ENCODE data around the gene RIMS1.
A peak's percentile ranks its signal among the peaks of the same experiment; 100 is the strongest.

The RIMS1 gene

GRCh38 chr6:72031471-72031870, 145.1 kb downstream of the RIMS1 start:
- no peak overlapping the region for H3K4me3 ChIP-seq (ENCODE audit: low read length)
- TF ChIP-seq CTCF (conservative IDR thresholded peaks at IDR 0.05; ENCODE audit: low read length), result no peak
- peak; percentile 74 for DNase-seq (ENCODE audit: low read depth)

- DNase-seq (ENCODE audit: low read depth), result peak; percentile 79
- H3K4me3 ChIP-seq (ENCODE audit: low read length), result no peak overlapping the region
Observed at GRCh38 chr6:72032086-72032485, 145.7 kb downstream of the RIMS1 start.

GRCh38 chr6:72035486-72035885, 149.1 kb downstream of the RIMS1 start:
- no peak for TF ChIP-seq CTCF (conservative IDR thresholded peaks at IDR 0.05; ENCODE audit: low read length)
- no peak overlapping the region for H3K4me3 ChIP-seq (ENCODE audit: low read length)
- peak; percentile 52 for DNase-seq (ENCODE audit: low read depth)

More at GRCh38 chr6:72032086-72032485, 145.7 kb downstream of the RIMS1 start:
- no peak for TF ChIP-seq CTCF (conservative IDR thresholded peaks at IDR 0.05; ENCODE audit: low read length)

- no peak for TF ChIP-seq CTCF (conservative IDR thresholded peaks at IDR 0.05; ENCODE audit: low read length)
- DNase-seq (ENCODE audit: low read depth), result peak; percentile 4
- no peak overlapping the region for H3K4me3 ChIP-seq (ENCODE audit: low read length)
Observed at GRCh38 chr6:72035966-72036365, 149.6 kb downstream of the RIMS1 start.

- DNase-seq (ENCODE audit: low read depth), result no peak
- no peak for TF ChIP-seq CTCF (conservative IDR thresholded peaks at IDR 0.05; ENCODE audit: low read length)
- H3K4me3 ChIP-seq (ENCODE audit: low read length), result no peak overlapping the region
Observed at GRCh38 chr6:72037006-72037405, 150.7 kb downstream of the RIMS1 start.

- TF ChIP-seq CTCF (conservative IDR thresholded peaks at IDR 0.05; ENCODE audit: low read length), result no peak
Observed at GRCh38 chr6:72040111-72040510, 153.8 kb downstream of the RIMS1 start.

GRCh38 chr6:72042088-72042487, 155.7 kb downstream of the RIMS1 start:
- no peak overlapping the region for H3K4me3 ChIP-seq (ENCODE audit: low read length)
- TF ChIP-seq CTCF (conservative IDR thresholded peaks at IDR 0.05; ENCODE audit: low read length), result peak; percentile 51
- peak; percentile 46 for DNase-seq (ENCODE audit: low read depth)

More at GRCh38 chr6:72040111-72040510, 153.8 kb downstream of the RIMS1 start:
- no peak overlapping the region for H3K4me3 ChIP-seq (ENCODE audit: low read length)
- DNase-seq (ENCODE audit: low read depth), result peak; percentile 23

Measured in AG10803 (cell line).